Psoas muscle (tissue), 8 donors: Measurements from ENCODE around the gene SPIRE2. TPM values are rescaled to one million over a fixed set of nuclear protein-coding genes. Genes with fewer than 3 reads are reported as not detected.

Experiments used
- ATAC-seq, 4 donors: fragments of 200-7000 bp; cut with Tn5 transposase; one replicate each; pipeline ENCODE4 v1.9.1; 2020; ENCODE audit warnings: moderate library complexity in 3 of 4, mild to moderate bottlenecking in 2 of 4
- DNase-seq, 2 donors: peaks; one replicate each; pipeline ENCODE4 v3.0.0-alpha.2; 2020
- H3K27ac ChIP-seq: fragments of 200-600 bp; one replicate; pipeline ENCODE4 v1.8.0; 2022
- H3K27me3 ChIP-seq, 3 donors: fragments of 200-600 bp in 1 of 3; one replicate each; pipeline versions ENCODE4 v1.6.1 to v1.8.0; 2013 to 2022; ENCODE audit warnings: low read length in 2 of 3, mild to moderate bottlenecking in 2 of 3, moderate library complexity in 1 of 3; ENCODE audit not compliant: insufficient read depth in 3 of 3
- H3K36me3 ChIP-seq, 2 donors: fragments of 200-600 bp in 1 of 2; one replicate each; pipeline versions ENCODE4 v1.6.1 to v1.8.0; 2013 to 2022; ENCODE audit warnings: low read depth in 1 of 2, mild to moderate bottlenecking in 1 of 2, moderate library complexity in 1 of 2; ENCODE audit not compliant: insufficient read depth in 1 of 2
- H3K4me1 ChIP-seq: fragments of 200-600 bp; one replicate; pipeline ENCODE4 v1.8.0; 2022
- H3K4me3 ChIP-seq: fragments of 200-600 bp; one replicate; pipeline ENCODE4 v1.8.0; 2022; ENCODE audit warnings: mild to moderate bottlenecking
- H3K9me3 ChIP-seq: fragments of 200-600 bp; one replicate; pipeline ENCODE4 v1.8.0; 2022
- WGBS, 3 donors: extraction: QIAGEN DNeasy Blood & Tissue Kit; methylation state at CpG; one replicate each; pipeline versions ENCODE4 v1.1.6 to v1.1.7; 2013; 5-methylcytosine and 5-hydroxymethylcytosine counted together
- intact Hi-C, 2 donors: fragments of 100-400 bp; cut with DNase I; formaldehyde crosslinking; loops; one replicate each; pipeline versions ENCODE4 v1.11.0 to v1.14.2; 2022
- polyA plus RNA-seq, 3 donors: library from polyadenylated mRNA; stranded (reverse); fragments of 200-250 nt; gene quantifications; one replicate each; pipeline ENCODE4 v1.2.3, GENCODE V29; 2013
- total RNA-seq, 4 donors: library from RNA; stranded (reverse); fragmentation: NEBNext Ultra II Directional in 2 of 4; extraction: Animal tissue kit (Norgen Biotek cat#: 25700) in 2 of 4; gene quantifications; one replicate each; pipeline versions ENCODE4 v1.2.1 to v1.2.4, GENCODE V29; 2021 to 2023
- TF ChIP-seq, protein P1 (sequence below): fragments of 200-600 bp; IDR thresholded peaks from one replicate; pipeline ENCODE4 v1.8.0; 2022; ENCODE audit warnings: antibody characterized with exemption
- donor health status: healthy with polysubstance abuse.
- donor health status: DM: no; HTN: no; CAD: no; lungs with moderate emphysema.
- donor health status: Bipolar disorder and iron deficiency.
- donor health status: healthy.
- donor health status: DM: yes; HTN: yes; CAD: no.
- donor health status: DM: no; HTN: no; CAD: no.
- donor health status: DM: no; HTN: no; CAD: no.
- donor health status: DM: yes; HTN: yes; CAD: no.

Gene SPIRE2
- total and polyA plus RNA-seq, 7 donors, result 0.14 to 0.48 (median 0.25) TPM; not detected in 1

DNA sequence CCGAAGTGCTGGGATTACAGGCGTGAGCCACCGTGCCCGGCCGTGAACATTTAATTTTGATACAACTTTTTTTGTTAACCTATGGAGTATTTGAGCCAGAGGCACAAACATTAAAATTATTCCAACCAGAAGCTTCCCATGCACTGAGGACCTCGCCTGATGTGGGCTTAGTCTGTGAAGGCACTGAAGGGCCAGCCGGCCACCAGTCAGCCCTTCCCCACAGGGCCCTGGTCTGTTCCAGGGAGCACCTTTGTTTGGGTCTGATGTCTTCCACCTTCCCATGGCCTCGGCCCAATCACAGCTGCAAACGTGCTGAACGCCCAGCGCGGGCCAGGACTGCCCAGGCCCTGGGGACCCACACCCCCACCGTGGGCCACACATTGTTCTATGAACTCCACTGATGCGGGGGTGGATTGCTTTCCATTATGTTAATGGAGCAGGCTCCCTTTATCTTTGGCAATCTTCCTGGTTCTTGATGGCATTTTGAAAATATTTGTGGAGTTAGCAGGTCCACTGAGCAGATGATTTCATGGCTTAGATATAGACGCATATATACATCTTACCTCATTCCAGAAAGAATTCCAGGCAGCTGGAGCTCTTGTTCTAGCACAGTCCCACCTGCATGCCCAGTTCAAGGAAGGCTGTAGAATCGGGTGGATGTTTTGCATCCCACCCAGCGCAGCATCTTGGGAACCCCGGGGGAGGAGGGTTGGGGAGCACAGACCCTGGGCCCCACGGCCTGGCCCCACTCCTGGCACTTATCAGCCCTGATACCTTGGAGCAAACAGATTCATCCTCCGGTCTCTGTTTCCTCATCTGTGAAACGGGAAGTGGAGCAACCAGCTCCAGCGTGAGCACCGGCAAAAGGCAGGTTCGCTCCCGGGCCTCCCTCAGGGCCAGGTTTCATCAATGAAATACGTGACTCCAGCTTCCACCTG lies 14.5 kb downstream of the SPIRE2 start:
- TF ChIP-seq, protein P1, sequence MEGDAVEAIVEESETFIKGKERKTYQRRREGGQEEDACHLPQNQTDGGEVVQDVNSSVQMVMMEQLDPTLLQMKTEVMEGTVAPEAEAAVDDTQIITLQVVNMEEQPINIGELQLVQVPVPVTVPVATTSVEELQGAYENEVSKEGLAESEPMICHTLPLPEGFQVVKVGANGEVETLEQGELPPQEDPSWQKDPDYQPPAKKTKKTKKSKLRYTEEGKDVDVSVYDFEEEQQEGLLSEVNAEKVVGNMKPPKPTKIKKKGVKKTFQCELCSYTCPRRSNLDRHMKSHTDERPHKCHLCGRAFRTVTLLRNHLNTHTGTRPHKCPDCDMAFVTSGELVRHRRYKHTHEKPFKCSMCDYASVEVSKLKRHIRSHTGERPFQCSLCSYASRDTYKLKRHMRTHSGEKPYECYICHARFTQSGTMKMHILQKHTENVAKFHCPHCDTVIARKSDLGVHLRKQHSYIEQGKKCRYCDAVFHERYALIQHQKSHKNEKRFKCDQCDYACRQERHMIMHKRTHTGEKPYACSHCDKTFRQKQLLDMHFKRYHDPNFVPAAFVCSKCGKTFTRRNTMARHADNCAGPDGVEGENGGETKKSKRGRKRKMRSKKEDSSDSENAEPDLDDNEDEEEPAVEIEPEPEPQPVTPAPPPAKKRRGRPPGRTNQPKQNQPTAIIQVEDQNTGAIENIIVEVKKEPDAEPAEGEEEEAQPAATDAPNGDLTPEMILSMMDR, result no peak
- H3K36me3 ChIP-seq, result no peaks in the 10 kb centered on the region
- no peaks in the 10 kb centered on the region for H3K9me3 ChIP-seq
- WGBS, 3 donors, result 54 to 56% (median 55%) methylated on average over 26 of the region's 26 CpGs
- intact Hi-C loops, result no loop called here
- H3K27me3 ChIP-seq, result peaks cover 0 to 13% (median 2%) of the 10 kb centered on the region in 3 donors
- DNase-seq (no peak), ATAC-seq (no peak)
- no peaks in the 10 kb centered on the region for H3K4me1 ChIP-seq
- no peak overlapping the region for H3K4me3 ChIP-seq
- H3K27ac ChIP-seq, result no peak overlapping the region

DNA sequence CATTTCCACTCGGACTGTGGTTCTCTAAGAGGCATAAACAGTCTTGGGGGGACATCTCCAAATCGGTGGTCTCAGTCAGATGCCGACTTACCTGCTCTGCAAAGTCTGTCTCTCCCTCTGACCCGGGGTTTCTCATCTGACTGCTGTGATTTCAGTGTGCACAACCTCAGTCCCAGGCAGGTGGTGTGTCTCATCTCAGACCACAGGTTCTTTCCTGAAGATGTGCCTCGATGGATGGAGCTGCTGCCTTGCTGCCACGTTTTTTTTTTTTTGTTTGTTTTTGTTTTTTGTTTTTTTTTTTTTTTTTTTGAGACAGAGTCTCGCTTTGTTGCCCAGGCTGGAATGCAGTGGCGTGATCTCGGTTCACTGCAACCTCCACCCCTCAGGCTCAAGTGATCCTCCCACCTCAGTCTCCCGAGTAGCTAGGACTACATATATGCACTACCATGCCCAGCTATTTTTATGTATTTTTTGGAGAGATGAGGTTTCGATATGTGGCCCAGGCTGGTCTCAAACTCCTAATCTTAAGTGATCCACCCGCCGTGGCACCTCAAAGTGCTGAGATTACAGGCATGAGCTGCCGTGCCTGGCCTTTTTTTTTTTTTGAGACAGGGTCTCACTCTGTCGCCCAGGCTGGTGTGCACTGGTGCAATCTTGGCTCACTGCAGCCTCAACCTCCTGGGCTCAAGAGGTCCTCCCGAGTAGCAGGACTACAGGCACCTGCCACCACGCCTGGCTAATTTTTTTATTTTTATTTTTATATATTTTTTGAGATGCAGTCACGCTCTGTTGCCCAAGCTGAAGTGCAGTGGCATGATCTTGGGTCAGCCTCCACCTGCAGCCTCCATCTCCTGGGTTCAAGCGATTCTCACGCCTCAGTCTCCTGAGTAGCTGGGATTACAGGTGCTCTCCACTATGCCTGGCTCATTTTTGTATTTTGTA lies 15.4 kb downstream of the SPIRE2 start:
- Histone ChIP-seq H3K36me3 (no peaks in the 10 kb centered on the region), H3K4me1 (no peaks in the 10 kb centered on the region), H3K9me3 (no peaks in the 10 kb centered on the region), H3K27me3 (peaks cover 0 to 13% (median 2%) of the 10 kb centered on the region in 3 donors), H3K4me3 (no peak overlapping the region), H3K27ac (no peak overlapping the region)
- TF ChIP-seq, protein P1, result no peak
- DNase-seq, result no peak
- ATAC-seq, result no peak
- 70 to 82% (median 75%) methylated on average over 15 to 19 of the region's 20 CpGs for WGBS, 3 donors
- intact Hi-C loops, result no loop called here

DNA sequence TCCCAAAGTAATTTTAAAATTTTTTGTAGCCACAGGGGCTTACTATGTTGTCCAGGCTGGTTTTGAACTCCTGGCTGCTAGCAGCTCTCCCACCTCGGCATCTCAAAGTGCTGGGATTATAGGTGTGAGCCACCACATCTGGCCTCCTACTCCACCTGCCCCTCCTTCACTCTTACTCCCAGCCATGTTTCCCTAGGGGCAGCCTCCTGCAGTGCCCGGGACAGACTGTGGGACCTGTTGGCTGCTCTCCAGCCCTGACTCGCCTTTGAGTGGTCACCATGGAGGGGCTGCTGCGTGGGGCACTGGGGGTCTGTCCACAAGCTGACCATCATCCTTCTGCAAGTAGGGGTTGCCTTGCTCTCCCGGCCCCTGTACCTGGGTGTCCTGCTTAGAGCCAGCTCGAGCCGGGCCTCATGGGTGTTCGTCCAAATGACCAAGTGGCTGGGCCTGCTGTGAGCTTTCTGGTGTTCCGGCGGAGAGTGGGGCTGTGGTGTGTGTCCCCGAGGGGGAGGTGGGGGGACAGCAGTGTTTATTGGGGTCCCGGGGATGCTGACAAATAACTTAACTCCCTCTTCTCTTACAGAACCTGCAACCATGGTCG lies 16.6 kb downstream of the SPIRE2 start:
- no peaks in the 10 kb centered on the region for H3K36me3 ChIP-seq
- ATAC-seq (no peak), DNase-seq (no peak)
- H3K27ac ChIP-seq, result no peak overlapping the region
- no peak overlapping the region for H3K4me3 ChIP-seq
- H3K4me1 ChIP-seq, result no peaks in the 10 kb centered on the region
- intact Hi-C loops, result no loop called here
- WGBS, 3 donors, result 68 to 74% (median 72%) methylated on average over 13 of the region's 13 CpGs
- H3K9me3 ChIP-seq, result no peaks in the 10 kb centered on the region
- TF ChIP-seq, protein P1, result no peak
- H3K27me3 ChIP-seq, result peaks cover 0 to 13% (median 2%) of the 10 kb centered on the region in 3 donors

DNA sequence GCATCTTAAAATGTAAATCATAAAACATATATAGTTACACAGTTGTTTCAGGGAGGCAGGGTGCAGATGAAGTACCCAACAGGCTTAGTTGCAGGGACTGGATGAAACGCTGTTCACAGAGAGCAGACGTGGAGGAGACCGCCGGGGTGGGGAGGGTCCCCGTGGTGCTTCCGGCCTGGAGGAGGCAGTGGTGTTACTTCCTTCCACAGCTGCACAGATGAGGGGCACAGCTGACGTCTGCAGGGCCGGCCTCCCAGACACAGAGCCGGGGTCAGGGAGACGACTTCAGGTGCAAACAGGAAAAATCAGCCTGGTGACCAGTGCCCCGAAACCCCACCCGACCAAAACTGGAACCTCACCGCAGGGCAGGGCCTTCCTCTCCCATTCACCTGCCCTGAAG lies 17.1 kb downstream of the SPIRE2 start:
- Histone ChIP-seq H3K27ac (no peak overlapping the region), H3K36me3 (no peaks in the 10 kb centered on the region), H3K4me3 (no peak overlapping the region), H3K27me3 (peaks cover 0 to 13% (median 2%) of the 10 kb centered on the region in 3 donors), H3K4me1 (no peaks in the 10 kb centered on the region), H3K9me3 (no peaks in the 10 kb centered on the region)
- no peak for DNase-seq
- intact Hi-C loops, result no loop called here
- TF ChIP-seq, protein P1, result no peak
- WGBS, 3 donors, result 38 to 43% (median 42%) methylated on average over 13 of the region's 13 CpGs
- ATAC-seq, result no peak
